ENCODE data around the gene HPCAL1.

Gene HPCAL1

DNA sequence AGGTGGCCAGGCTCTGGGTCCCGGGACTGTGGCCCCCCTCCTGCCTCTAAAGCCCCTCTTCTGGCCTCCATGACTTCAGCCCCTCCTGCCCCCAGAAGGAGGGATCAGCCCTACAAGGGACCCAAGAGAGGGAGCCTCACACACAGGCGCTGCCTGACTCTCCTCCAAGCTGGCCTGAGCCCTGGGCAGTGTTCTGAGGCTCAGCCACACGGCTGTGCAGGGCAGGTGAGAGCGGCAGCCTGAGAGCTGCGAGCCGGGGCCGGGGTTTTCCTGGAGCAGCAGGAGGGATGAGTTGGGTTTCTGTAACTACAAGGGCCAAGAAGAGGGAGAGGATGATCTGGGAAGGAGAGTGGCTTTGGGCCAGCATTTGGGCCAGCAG lies 70.1 kb downstream of the HPCAL1 start:
- no peak for DNase-seq

DNA sequence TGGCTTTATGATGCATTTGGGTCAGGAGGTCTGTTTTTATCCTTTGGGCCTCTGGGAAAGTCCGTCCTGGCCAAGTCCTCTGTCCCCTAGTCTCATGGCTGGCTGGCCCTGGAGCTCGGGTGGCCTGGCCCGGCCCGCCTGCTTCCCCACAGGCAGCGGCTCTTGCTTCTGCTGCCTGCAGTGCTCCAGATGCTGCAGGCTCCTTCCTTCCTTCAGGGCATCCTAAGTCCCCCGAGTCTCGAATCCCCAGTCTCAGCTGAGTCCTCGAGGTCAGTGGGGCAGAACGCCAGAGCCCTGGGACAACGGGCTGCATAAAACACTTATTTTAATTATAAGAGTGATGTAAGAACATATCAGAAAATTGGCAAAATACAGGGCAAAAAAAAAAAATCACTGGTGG lies 71.2 kb downstream of the HPCAL1 start:
- no peak for DNase-seq

DNA sequence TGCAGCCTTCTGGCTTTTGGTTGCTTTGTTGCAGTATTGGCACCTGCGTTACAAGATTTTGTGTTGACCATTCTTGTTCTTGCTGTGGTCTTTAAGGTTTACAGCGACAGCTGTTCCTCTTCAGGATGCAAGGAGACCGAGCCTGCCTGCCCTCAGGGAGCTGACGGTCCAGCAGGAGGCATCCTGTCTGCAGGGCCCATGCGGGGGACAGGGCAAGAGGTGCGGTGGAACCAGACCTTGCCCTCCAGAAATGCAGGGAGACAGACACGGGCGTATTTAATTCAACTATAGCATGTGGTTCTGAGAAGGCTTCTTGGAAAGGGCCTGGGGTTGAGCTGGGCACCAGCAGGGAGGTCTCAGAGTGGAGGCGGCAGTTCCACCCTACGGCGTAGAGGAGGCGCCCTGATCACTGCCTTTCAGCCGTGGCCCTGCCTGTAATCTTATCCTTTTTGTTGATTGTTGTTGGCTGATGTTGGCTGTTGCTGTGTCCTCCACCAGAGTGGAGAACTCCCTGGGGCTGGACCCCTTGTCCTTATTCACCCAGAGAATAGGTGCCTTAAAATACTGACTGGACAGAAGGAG lies 71.7 kb downstream of the HPCAL1 start:
- DNase-seq: no peak

DNA sequence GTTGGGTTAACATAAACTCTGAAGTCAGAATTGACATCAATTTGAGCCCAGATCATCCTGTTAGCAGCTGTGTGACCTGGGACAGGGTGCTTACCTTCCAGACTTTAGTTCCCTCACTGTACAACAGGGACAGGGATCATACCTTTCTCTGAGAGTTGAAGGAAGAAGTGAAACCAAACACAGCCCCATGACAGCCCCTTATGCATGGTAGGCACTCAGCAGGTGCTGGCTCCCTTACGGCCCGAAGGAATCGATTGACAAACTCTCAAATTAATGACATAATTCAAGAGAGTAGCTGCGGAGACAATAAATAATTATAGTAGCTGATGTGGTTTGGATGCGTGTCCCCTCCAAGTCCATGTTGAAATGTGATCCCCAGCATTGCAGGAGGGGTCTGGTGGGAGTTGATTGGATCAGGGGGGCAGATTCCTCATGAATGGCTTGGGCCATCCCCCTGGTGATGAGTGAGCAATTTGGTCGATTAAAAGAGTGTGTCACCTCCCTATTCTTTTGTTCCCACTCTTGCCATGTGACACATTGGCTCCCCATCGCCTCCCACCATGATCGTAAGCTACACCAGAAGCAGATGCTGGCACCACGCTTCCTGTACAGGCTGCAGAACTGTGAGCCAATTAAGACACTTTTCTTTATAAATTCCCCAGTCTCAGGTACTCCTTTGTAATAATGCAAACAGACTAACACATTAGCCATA lies 73.0 kb downstream of the HPCAL1 start:
- no peak for DNase-seq

DNA sequence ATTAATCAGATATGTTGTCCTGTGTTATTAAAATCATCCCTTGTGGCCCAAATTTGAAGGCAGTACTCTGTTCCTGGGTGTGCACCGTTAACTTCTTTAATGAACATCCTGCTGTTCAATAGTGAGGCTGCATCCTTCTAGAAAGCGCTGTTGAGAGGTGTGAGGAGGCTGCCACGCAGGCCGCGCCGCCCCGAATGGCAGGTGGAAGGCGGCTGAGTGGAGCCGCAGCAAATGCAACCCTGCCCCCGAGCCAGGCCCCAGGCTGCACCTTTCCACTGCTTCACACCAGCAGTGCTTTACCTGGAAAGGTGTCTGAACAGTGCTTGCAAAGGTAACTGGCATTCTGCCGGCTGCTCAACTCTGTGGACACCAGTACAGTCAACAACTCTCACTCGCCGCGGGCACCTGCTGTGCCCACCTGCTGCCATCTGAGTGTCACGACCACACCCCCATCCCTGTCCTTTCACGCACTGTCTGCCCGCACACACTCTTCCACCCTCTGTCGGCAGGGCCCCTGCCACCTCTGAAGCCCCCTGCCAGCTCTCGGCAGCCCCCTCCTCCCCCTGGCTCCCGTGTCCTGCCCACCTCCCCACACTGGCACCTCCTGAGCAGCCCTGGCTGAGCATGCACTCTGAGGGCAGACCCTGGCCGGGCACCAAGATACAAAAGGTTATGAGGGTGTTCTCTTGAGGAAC lies 74.5 kb downstream of the HPCAL1 start:
- DNase-seq: no peak

DNA sequence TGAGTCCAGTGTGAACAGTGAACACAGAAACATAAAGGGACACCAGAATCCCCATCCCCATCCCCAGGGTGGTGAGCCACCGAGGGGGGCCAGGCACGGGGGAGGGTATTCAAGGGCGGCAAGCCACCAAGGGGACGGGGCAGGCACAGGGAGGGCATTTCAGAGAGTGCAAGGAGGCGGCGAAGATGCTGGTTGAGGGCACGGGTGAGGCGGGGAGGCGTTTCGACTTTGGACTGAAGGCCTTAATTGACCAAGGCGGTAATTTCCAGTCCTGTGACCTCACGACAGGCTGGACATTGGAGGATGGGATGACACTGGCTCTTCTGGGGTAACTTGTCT lies 75.0 kb downstream of the HPCAL1 start:
- no peak for DNase-seq

DNA sequence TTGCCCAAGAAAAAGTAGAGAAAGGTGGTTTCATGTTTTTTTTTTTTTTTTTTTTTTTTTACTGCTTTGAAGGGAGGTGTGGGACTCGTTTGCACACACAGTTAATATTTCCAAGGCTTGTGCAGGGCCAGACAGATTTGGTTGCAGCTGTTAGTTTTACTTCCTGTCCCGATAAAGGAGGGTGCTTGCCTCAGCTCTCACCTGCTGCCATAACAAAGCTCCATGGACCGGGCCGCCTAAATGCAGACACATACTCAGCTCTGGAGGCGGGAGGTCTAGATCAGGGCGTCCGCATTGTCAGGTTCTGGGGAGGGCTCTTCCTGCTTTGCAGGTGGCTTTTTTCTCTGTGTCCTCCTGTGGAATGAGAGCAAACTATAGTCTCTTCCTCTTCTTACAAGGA lies 75.5 kb downstream of the HPCAL1 start:
- no peak for DNase-seq

DNA sequence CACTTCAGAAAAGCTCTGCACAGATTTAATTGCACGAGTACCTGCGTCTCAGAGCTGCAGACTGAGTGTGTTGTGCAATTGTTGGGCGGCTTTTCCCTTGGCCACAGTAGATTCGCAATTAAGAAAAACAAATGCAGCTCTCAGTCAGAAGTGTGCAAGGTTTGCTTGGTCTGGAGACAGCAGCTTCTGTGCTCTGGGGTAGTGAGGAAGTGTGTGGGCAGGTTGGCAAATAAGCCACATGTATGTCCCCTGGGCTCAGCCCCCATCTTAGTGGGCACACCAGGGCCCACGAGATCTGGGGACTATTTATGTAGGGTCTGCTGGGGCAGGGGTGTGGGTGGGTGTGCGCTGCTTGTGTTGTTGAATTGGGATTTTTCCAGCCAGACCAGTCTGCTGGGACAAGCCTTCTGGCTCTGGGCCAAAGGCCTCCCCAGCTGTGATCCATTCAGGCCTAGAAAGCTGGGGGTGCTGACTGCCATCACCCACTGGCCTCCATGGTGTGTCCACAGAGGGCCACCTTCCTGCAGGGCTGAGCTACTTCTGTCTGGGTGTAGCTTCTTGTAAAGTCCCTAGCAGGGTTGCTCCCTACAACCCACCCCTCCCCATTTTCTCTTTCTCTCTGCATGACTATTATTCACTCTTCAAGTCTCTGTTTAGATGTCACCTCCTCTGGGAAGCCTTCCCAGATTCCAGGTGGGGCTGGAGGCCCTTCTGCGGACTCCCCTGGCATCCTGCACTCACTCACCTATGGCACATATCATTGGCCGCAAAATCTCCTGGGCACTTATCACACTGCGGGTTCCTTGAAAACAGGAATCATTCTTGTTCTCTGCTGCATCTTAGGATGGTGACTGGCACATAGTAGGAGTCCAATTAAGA lies 77.6 kb downstream of the HPCAL1 start:
- DNase-seq: peak; percentile 72

DNA sequence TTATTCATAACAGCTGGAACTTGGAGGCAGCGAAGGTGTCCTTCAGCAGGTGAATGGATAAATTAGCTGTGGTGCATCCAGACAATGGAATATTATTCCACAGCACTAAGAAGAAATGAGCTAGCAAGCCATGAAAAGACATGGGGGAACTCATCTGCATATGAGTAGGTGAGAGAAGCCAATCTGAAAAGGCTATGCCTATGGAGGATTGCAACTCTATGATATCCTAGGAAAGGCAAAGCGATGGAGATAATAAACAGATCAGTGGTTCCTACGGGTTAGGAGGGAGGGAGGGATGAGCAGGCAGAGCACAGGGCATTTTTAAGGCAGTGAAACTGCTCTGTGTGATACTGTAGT lies 79.3 kb downstream of the HPCAL1 start:
- DNase-seq: no peak

DNA sequence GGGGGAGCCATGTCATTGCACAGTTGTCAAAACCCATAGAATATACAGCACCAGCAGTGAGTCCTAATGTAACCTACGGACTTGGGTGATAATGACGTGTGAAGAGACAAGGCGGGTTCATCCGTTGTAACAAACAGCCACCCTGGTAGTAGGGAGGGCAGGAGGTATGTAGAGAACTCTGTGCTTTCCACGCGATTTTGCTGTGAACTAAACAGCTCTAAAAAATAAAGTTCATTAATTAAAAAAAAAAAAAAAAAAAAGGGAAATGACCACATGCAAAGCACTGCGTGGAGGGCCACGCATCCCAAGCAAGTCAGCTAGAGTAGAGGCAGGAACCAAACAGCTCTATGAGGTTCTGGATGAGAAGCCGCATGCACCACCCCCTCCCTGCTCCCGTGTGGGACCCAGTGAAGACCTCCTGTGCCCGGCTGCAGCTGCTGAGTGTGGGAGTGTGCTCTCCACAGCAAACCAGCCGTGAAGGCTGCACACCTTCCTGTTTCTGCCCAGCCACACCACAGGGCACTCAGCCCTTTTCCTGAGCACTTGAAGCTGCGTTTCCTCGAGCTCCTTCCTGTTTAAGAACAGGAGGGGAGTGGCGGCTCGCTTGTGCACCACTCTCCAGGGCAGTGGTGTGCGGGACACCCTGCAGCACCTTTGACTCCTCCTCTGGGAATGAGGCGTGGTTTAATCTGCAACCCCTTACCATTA lies 79.8 kb downstream of the HPCAL1 start:
- DNase-seq: peak; percentile 60

DNA sequence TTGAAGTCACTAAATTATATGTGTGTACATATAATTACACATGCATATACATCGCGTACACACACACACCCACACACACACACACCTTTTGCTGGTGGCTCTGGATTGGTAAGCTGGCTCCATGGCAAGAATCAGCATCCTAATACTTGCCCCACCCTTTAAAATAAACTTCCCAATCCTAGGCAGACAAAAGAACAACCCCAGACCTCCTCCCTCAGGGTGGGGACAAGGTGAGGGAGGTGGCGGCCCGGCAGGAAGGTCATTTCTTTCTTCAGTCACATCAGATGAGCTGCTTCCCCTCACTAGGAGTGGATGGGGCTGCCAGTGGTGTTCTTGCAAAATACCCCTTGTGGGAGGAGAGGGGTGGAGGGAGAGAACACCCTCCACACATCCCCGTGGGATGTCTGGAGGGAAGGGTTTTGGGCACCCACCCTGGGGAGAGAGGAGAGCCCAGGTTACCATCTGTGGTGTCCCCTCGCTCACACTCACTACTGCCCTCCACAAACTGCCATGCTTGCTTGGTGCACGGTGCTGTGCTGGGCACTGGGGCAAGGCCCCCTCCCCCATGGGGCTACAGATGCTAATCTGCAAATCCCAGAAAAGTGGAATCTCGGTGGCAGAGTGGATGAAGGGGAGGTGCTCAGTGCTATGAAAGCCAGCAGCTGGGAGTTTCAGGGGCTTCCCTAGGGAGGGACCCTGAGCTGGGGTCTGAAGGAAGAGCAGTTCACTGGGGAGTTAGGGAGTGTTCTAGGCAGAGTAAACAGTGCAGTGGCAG lies 81.4 kb downstream of the HPCAL1 start:
- no peak for DNase-seq

DNA sequence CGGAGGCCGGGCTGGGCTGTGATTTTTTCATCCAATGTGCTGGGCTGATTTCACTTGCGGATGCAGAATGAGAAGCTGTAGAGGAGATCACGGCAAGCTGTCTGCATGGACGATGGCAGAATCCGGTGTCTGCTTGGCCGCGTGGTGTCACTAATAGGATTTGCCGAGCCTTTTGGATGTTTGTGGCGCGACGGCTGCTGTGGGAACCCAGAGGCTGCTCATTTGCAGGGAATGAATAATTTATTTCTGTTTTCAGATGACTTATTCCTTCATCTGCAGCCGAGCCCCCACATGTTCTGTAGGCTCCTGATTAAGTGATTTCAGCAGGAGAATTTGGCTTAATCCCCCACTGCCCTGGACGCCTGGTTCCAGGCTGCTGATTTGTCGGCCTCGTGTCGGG lies 82.8 kb downstream of the HPCAL1 start:
- DNase-seq: no peak

DNA sequence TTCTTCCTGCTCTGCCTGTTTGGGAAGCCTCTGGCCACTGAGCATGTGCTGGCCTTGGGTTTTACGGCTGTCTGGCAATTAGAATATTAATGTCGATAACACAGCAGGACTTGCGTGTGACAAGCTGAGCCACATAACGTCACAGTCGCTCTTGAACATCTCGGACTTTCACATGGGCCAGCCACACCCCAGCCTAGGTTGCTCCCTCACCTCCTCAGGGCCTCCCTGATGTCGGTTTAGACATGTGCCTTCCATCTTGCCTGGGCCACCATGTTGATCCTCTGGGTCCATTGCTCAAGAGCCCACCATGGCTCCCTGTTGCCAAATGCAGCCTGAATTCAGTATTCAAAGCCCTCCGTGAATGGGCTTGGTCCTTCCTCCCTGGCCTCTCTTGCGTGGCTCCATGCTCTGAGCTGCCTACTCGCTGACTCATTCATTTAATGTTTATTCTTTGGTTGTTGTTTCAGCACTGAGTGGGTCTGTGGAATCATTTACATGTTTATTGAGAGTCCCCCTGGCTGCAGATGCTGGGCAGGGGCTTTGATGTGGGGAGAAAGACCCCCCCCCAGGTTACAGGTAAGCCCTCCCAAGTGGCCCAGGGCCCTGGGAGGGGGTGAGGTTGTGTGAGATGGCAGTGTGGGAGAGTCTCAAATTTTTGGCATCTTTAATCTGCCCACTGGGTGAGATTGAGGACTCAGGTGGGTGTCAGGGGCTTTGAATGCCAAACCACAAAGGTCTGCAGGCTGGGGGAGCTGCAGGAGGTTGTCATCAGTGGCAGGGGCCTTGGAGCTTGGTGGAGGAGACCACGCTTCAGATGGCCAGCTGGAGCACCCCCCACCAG lies 83.4 kb downstream of the HPCAL1 start:
- peak; percentile 60 for DNase-seq

DNA sequence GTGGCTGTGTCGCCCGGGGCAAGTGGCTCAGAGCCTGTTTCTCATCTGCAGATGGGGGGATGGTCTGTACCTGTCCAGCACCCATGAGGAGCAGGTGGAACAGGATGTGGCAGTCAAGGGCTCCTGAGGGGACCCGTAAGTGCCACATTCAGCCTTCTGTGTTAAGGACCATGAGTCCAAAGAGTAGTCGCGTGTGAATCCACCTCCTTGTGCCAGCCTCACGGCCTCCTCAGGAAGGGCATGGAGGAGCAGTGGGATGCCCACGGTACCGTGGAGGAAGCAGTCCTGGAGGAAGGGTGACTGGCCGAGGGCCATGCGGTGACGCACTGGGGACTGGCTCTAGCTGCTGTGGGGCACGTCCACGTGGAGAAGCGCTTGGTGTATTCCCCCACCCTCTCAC lies 84.3 kb downstream of the HPCAL1 start:
- DNase-seq: no peak

DNA sequence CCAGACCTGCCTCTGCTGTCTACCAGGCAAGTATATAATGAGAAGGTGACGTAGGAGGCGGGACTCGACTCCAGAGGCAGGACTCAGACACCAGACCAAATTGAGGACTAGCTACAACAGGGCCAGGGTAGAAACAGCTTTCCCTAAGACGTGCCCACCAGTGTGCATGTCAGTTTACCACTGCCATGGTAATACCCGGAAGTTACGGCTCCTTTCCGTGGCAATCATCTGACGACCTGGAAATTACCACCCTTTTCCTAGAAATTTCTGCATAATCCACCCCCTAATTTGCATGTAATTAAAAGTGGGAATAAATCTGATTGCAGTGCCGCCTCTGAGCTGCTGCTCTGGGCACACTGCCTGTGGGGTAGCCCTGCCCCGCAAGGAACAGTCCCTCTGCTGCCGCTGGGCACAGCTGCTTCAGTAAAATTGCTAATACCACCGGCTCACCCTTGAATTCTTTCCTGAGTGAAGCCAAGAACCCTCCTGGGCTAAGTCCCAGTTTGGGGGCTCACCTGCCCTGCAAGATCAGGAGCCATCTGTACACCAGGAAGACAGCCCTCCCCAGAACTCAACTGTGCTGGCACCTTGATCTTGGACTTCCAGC lies 86.4 kb downstream of the HPCAL1 start:
- no peak for DNase-seq

DNA sequence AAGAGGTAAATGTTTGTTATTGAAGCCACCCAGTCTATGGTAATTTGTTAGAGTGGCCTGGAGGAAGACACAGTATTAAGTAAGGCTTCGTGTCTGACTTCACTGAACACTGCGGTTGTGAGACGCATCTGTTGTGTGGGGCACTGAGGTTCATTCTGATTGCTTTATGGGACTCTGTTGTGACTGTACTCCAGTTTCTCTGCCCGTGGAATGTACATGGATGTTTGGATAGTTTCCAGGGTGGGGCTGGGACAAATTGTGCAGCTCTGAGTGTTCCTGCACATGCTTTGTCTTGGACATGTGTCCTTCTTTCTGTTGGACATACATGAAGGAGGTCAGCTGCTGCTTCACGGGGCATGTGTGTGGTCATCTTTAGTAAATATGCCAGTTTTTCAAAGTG lies 86.9 kb downstream of the HPCAL1 start:
- no peak for DNase-seq

DNA sequence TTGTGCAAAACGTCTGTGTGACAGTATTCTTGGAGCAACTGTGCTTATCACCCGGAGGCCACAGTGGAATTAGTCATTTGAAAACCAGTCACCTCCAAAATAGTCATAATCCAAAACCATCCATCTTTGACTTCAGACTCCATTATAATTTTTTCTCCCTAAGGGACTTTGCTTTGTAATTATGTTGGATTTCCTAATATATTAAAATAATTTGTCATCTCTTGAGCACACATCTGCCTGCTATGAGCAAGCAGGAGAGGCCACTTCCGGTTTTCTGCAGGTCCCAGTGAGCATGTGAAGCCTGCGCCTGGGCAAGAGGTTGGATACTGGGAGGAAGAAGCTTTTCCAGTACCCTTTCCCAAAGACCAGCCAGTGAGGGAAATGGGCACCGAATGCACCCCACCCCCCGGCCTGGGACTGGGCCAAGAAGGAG lies 87.7 kb downstream of the HPCAL1 start:
- DNase-seq: peak; percentile 80

DNA sequence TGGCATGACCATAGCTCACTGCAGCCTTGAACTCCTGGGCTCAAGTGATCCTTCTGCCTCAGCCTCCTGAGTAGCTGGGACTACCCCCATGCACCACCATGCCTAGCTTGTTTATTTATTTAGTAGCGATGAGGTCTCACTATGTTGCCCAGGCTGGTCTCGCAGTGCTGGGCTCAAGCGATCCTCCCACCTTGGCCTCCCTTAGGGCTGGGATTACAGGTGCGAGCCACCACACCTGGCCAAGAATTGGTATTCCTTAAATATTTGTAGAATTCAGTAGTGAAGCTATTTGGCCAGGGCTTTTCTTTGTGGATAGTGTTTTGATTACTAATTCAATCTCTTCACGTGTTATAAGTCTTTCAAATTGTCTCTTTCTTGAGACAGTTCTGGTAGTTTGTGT lies 89.4 kb downstream of the HPCAL1 start:
- no peak for DNase-seq

DNA sequence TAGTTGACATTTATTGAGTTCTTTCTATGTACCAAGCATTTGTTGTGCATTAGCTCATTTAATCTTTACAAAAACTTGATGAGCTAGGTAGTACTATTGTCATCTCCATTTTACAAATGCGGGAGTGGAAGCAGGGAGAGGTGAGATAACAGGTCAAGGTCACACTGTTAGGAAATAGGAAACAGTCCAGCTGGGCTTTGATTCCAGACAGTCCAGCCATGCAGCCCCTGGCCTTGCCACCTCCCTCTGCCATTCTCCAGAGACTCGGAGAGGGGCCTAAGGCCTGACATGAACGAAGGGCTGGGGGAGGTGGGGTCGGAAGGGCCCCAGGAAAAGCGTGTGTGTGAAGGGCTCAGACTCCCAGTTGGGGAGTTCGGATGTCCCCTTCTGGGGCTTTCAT lies 89.8 kb downstream of the HPCAL1 start:
- no peak for DNase-seq

DNA sequence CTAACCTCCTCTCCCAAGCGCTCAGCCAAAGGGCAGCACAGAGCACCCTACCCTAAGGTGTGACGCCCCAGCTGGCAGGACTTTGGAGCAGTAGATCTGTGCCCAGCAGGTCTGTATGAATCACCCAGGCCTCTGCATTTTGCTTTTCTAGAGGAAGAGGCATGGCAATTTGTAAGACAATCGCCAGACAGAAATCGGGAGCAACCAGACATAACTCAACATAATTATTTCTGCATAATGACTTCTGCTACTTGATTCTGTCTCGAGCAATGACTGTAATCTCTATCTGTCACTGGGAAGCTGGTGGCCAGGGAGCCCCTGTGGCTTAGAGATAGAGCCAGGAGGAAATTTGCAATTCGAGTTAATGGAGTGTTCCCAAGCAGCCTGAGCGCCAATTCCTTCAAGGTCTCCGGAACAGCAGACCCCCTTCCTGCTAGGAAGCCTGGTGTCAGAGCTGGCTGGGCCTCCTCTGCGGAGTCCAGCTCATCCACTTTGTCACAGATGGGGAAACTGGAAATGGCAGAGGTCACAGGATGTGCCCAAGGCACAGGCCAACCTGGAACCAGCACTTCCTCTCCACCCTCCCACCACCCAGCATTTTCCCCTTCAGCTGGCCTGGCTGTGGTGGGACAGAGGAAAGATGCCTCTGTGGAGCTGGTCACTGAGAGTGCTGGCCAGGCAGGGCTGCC lies 90.4 kb downstream of the HPCAL1 start:
- DNase-seq: peak; percentile 63

Data from inflammatory macrophage treated with lipopolysaccharide for 4 hours (primary cell).